ENCODE measurements around the gene POFUT2. TPM values are rescaled to one million over a fixed set of nuclear protein-coding genes. Genes with fewer than 3 reads are reported as not detected.

The POFUT2 gene
- total and polyA plus RNA-seq, 3 donors from 2014 or later: 49.9 to 63.3 (median 55.9) TPM

- TF ChIP-seq CTCF (IDR thresholded peaks at IDR 0.05): no peak
- TF ChIP-seq POLR2A (IDR thresholded peaks at IDR 0.05): no peak
- no peaks in the 10 kb centered on the region for H3K4me1 ChIP-seq
- no peaks in the 10 kb centered on the region for H3K27me3 ChIP-seq
- intact Hi-C loops (cut with DNase I; ENCODE audit: low total_unique reads): no loop called here
- DNase-seq: no peak
- no peak overlapping the region for H3K27ac ChIP-seq
- H3K36me3 ChIP-seq (ENCODE audit: low read depth, missing control alignments): no peaks in the 10 kb centered on the region
- WGBS, 2 donors: 92 to 95% methylated on average over 22 to 33 of the region's 36 CpGs
- H3K4me3 ChIP-seq: no peak overlapping the region
- no peaks in the 10 kb centered on the region for H3K9me3 ChIP-seq
These were observed 64.2 kb downstream of the POFUT2 start for GRCh38 chr21:45223236-45224185.

- intact Hi-C loops (cut with DNase I; ENCODE audit: low total_unique reads): no loop called here
- 95% methylated on average over 15 of the region's 15 CpGs for WGBS, 2 donors
- Histone ChIP-seq H3K9me3 (no peaks in the 10 kb centered on the region), H3K27ac (no peak overlapping the region), H3K27me3 (no peaks in the 10 kb centered on the region), H3K4me1 (no peaks in the 10 kb centered on the region), H3K36me3 (ENCODE audit: low read depth, missing control alignments) (no peaks in the 10 kb centered on the region), H3K4me3 (no peak overlapping the region)
- TF ChIP-seq POLR2A (IDR thresholded peaks at IDR 0.05) (no peak), CTCF (IDR thresholded peaks at IDR 0.05) (no peak)
- no peak for DNase-seq
These were observed 65.7 kb downstream of the POFUT2 start for GRCh38 chr21:45222001-45222400.

GRCh38 chr21:45220714-45221490, 66.8 kb downstream of the POFUT2 start:
- no peaks in the 10 kb centered on the region for H3K4me1 ChIP-seq
- no peak overlapping the region for H3K27ac ChIP-seq
- no peaks in the 10 kb centered on the region for H3K36me3 ChIP-seq (ENCODE audit: low read depth, missing control alignments)
- 94 to 95% methylated on average over 27 to 29 of the region's 29 CpGs for WGBS, 2 donors
- no peaks in the 10 kb centered on the region for H3K27me3 ChIP-seq
- H3K9me3 ChIP-seq: no peaks in the 10 kb centered on the region
- no peak overlapping the region for H3K4me3 ChIP-seq
- TF ChIP-seq CTCF (IDR thresholded peaks at IDR 0.05): no peak
- TF ChIP-seq POLR2A (IDR thresholded peaks at IDR 0.05): no peak
- intact Hi-C loops (cut with DNase I; ENCODE audit: low total_unique reads): no loop called here
- DNase-seq: no peak

GRCh38 chr21:45220071-45220481, 67.6 kb downstream of the POFUT2 start:
- intact Hi-C loops (cut with DNase I; ENCODE audit: low total_unique reads): no loop called here
- Histone ChIP-seq H3K27me3 (no peaks in the 10 kb centered on the region), H3K36me3 (ENCODE audit: low read depth, missing control alignments) (no peaks in the 10 kb centered on the region), H3K4me3 (no peak overlapping the region), H3K9me3 (no peaks in the 10 kb centered on the region), H3K27ac (no peak overlapping the region), H3K4me1 (no peaks in the 10 kb centered on the region)
- TF ChIP-seq POLR2A (IDR thresholded peaks at IDR 0.05) (no peak), CTCF (IDR thresholded peaks at IDR 0.05) (no peak)
- DNase-seq: no peak
- 87 to 91% methylated on average over 4 of the region's 4 CpGs for WGBS, 2 donors
